Skeletal muscle cell (primary cell): ENCODE measurements around the gene HELZ.
"Not testable (repeated sequence)": the region's sequence is repeated elsewhere in the genome, so short reads cannot be mapped to it uniquely, and the experiment has no call there.

ENCODE experiments used
- DNase-seq: peaks from one replicate; pipeline ENCODE4 v3.0.0-alpha.2; 2010; ENCODE audit warnings: low read depth
- H3K4me3 ChIP-seq: 2 replicates; pipeline ENCODE4 v1.5.1; 2011; ENCODE audit warnings: low read depth, mild to moderate bottlenecking, control low read depth, low read length, moderate library complexity

The HELZ gene

GRCh38 chr17:67050066-67050465 lies 194.9 kb downstream of the HELZ start:
- no peak for DNase-seq
- H3K4me3 ChIP-seq: no peak overlapping the region

- H3K4me3 ChIP-seq: no peak overlapping the region
- no peak for DNase-seq
Measured at GRCh38 chr17:67049025-67049739, 195.8 kb downstream of the HELZ start.

- DNase-seq: no peak
- H3K4me3 ChIP-seq: no peak overlapping the region
Measured at GRCh38 chr17:67047382-67047781, 197.6 kb downstream of the HELZ start.

- DNase-seq: no peak
- H3K4me3 ChIP-seq: no peak overlapping the region
Measured at GRCh38 chr17:67046398-67046797, 198.6 kb downstream of the HELZ start.

GRCh38 chr17:67044940-67045339 lies 200.1 kb downstream of the HELZ start:
- DNase-seq: no peak

GRCh38 chr17:67044016-67044772 lies 200.8 kb downstream of the HELZ start, which contains the start of gene CACNG1:
Gene CACNG1, plus strand, starts transcription at chr17:67044554. Its CDS starts 107 bp downstream, at chr17:67044661.
- no peak within 1 kb of the TSS for H3K4me3 ChIP-seq
- DNase-seq: no peak

More at GRCh38 chr17:67044940-67045339, 200.1 kb downstream of the HELZ start:
- H3K4me3 ChIP-seq: no peak overlapping the region

- no peak for DNase-seq
- no peak overlapping the region for H3K4me3 ChIP-seq
Measured at GRCh38 chr17:67043283-67043682, 201.7 kb downstream of the HELZ start.

GRCh38 chr17:67041941-67042899 lies 202.8 kb downstream of the HELZ start:
- no peak for DNase-seq
- H3K4me3 ChIP-seq: no peak overlapping the region

GRCh38 chr17:67041531-67041930 lies 203.5 kb downstream of the HELZ start:
- H3K4me3 ChIP-seq: no peak overlapping the region

GRCh38 chr17:67041119-67041518 lies 203.9 kb downstream of the HELZ start:
- not testable (repeated sequence) for DNase-seq, H3K4me3 ChIP-seq

More at GRCh38 chr17:67041531-67041930, 203.5 kb downstream of the HELZ start:
- no peak for DNase-seq

- DNase-seq: no peak
- H3K4me3 ChIP-seq: no peak overlapping the region
Measured at GRCh38 chr17:67040652-67041051, 204.3 kb downstream of the HELZ start.

GRCh38 chr17:67038861-67039365 lies 206.1 kb downstream of the HELZ start:
- no peak overlapping the region for H3K4me3 ChIP-seq
- no peak for DNase-seq

- DNase-seq: no peak
- H3K4me3 ChIP-seq: no peak overlapping the region
Measured at GRCh38 chr17:67035131-67036083, 209.6 kb downstream of the HELZ start.

- H3K4me3 ChIP-seq: no peak overlapping the region
- no peak for DNase-seq
Measured at GRCh38 chr17:67033613-67034012, 211.4 kb downstream of the HELZ start.

GRCh38 chr17:67032985-67033384 lies 212.0 kb downstream of the HELZ start:
- DNase-seq: no peak
- no peak overlapping the region for H3K4me3 ChIP-seq

- H3K4me3 ChIP-seq: no peak overlapping the region
- DNase-seq: no peak
Measured at GRCh38 chr17:67032382-67032781, 212.6 kb downstream of the HELZ start.

- no peak for DNase-seq
- H3K4me3 ChIP-seq: no peak overlapping the region
Measured at GRCh38 chr17:67030641-67031040, 214.4 kb downstream of the HELZ start.

- H3K4me3 ChIP-seq: no peak overlapping the region
- no peak for DNase-seq
Measured at GRCh38 chr17:67027031-67027628, 217.9 kb downstream of the HELZ start.
